Brain microvascular endothelial cell (primary cell): ENCODE data around the gene SPAG17.

Experiments used
- DNase-seq: peaks from one replicate; pipeline ENCODE4 v3.0.0-alpha.2; 2020
- H3K27ac ChIP-seq: fragments of 250-450 bp; sonication (Bioruptor Pico); 2 replicates; pipeline ENCODE4 v1.5.1; 2020; ENCODE audit warnings: mild to moderate bottlenecking, moderate library complexity
- H3K27me3 ChIP-seq: fragments of 250-450 bp; sonication (Bioruptor Pico); replicated peaks from 2 replicates; pipeline ENCODE4 v1.5.1; 2020; ENCODE audit warnings: mild to moderate bottlenecking
- H3K36me3 ChIP-seq: fragments of 250-450 bp; sonication (Bioruptor Pico); replicated peaks from 2 replicates; pipeline ENCODE4 v1.5.1; 2020; ENCODE audit warnings: mild to moderate bottlenecking
- H3K4me3 ChIP-seq: 2 replicates; pipeline ENCODE4 v1.5.1; 2011; ENCODE audit warnings: low read depth, mild to moderate bottlenecking, control low read depth, low read length, moderate library complexity
- CTCF ChIP-seq: IDR thresholded peaks from 2 replicates; pipeline ENCODE4 v1.5.1; 2011; ENCODE audit warnings: low read depth, mild to moderate bottlenecking, moderate library complexity, low read length, control low read depth, inconsistent platforms; ENCODE audit errors: missing control alignments
- in situ Hi-C: cut with HindIII; loops from 2 replicates; pipeline ENCODE4 v1.10.0; 2017; ENCODE audit warnings: low sequenced_read_pairs, low pct_ligation_motif_present

Gene SPAG17

GRCh38 chr1:118149799-118150198 is 35.2 kb downstream of the SPAG17 start:
- Histone ChIP-seq H3K27ac (no peak overlapping the region), H3K36me3 (no peaks in the 10 kb centered on the region), H3K4me3 (no peak overlapping the region), H3K27me3 (no peaks in the 10 kb centered on the region)
- TF ChIP-seq CTCF, result no peak
- DNase-seq, result no peak
- in situ Hi-C loops, result no loop called here

GRCh38 chr1:118148034-118148433 is 37.0 kb downstream of the SPAG17 start:
- Histone ChIP-seq H3K27me3 (no peaks in the 10 kb centered on the region), H3K36me3 (no peaks in the 10 kb centered on the region), H3K27ac (no peak overlapping the region), H3K4me3 (no peak overlapping the region)
- no peak for TF ChIP-seq CTCF
- DNase-seq, result peak; percentile 12
- in situ Hi-C loops, result no loop called here

GRCh38 chr1:118147522-118147921 is 37.5 kb downstream of the SPAG17 start:
- H3K36me3 ChIP-seq, result no peaks in the 10 kb centered on the region
- no peak overlapping the region for H3K4me3 ChIP-seq
- no peak for TF ChIP-seq CTCF
- H3K27me3 ChIP-seq, result no peaks in the 10 kb centered on the region
- DNase-seq, result peak; percentile 18
- no peak overlapping the region for H3K27ac ChIP-seq
- in situ Hi-C loops, result no loop called here

- no peaks in the 10 kb centered on the region for H3K27me3 ChIP-seq
- no peak overlapping the region for H3K4me3 ChIP-seq
- DNase-seq, result no peak
- in situ Hi-C loops, result no loop called here
- no peak overlapping the region for H3K27ac ChIP-seq
- no peaks in the 10 kb centered on the region for H3K36me3 ChIP-seq
- TF ChIP-seq CTCF, result no peak
Measured at GRCh38 chr1:118145721-118146120, 39.3 kb downstream of the SPAG17 start.

- Histone ChIP-seq H3K27me3 (no peaks in the 10 kb centered on the region), H3K36me3 (no peaks in the 10 kb centered on the region), H3K27ac (no peak overlapping the region), H3K4me3 (no peak overlapping the region)
- DNase-seq, result no peak
- in situ Hi-C loops, result no loop called here
- TF ChIP-seq CTCF, result no peak
Measured at GRCh38 chr1:118144684-118145083, 40.3 kb downstream of the SPAG17 start.

GRCh38 chr1:118143831-118144230 is 41.2 kb downstream of the SPAG17 start:
- Histone ChIP-seq H3K27ac (no peak overlapping the region), H3K27me3 (no peaks in the 10 kb centered on the region), H3K36me3 (no peaks in the 10 kb centered on the region), H3K4me3 (no peak overlapping the region)
- no peak for TF ChIP-seq CTCF
- in situ Hi-C loops, result no loop called here
- no peak for DNase-seq
